Islet precursor cell (in vitro differentiated cells): ENCODE data around the gene AHSG.
A peak's percentile ranks its signal among the peaks of the same experiment; 100 is the strongest.

ENCODE experiments used
- DNase-seq: peaks from one replicate; pipeline ENCODE4 v3.0.0-alpha.2; 2018

The AHSG gene

GRCh38 chr3:186644683-186645082 lies 31.8 kb downstream of the AHSG start:
- no peak for DNase-seq

GRCh38 chr3:186646106-186646505 lies 33.2 kb downstream of the AHSG start:
- no peak for DNase-seq

DNA sequence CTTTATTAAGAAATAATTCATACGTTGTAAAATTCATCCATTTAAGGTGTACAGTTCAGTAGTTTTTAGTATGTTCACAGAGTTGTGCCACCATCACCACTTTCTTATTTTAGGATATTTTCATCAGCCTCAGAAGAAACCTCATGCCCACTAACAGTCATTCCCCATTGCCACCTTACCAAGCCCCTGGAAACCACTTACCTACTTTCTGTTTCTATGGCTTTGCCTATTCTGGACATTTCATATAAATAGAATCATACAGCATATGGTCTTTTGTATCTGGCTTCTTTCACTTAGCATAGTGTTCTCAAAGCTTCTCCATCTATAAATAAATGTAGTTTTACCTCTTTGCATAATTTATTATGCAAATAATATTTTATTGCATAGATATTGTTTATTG lies 34.0 kb downstream of the AHSG start:
- DNase-seq, result no peak

- DNase-seq, result no peak
Measured at GRCh38 chr3:186648851-186649250, 36.0 kb downstream of the AHSG start.

DNA sequence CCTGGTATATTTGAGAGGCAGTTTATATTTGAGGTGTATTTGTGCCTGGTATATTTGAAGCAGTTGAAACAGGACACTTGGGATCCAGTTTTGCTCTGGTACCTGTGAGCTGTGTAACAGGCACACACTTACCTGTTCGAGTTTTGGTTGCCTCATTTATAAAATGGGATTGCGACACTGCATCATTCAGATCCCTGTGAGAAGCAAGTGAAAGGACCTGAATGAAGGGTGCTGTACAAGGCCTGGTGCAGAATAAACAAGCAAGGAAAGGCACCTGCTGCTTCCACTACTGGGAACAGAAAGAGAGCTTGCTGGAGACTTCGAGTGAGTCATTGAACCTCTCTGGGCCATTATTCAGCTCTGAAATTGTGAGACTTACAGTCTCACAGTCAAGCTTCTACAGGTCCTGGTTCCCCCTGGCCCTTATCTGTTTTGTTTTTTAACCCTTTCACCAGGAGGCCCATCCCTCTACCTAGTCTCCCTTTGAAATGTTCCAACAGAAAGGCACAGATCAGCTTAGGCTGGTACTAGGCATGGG lies 38.9 kb downstream of the AHSG start:
- no peak for DNase-seq

DNA sequence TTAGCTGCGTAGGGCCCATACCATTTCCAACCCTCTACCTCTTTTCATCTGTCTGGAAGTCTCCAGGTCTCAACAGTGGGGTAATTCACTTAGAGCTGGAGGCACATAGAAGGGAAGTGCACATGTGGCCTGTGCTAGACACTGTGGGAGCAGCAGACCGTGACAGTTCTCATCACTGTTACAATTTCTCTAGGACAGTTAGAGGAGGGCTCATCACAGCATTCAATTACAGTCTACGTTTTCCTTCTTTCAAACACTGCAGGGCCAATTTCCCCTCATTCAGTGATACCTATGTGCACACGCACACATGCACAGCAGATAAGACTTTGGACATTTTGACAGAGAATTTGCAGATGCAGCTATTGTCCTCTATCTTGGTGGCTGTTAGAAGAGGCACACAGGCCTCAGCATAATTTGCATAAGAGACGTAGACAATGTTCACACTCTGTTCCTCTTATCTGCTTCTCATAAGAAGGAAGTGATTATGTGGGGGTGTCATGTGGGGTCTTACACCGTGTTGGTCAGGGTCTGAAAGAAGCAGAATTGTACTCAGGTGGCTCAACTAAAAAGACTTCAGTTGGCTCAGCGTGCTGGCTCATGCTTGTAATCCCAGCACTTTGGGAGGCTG lies 40.3 kb downstream of the AHSG start:
- DNase-seq, result no peak

DNA sequence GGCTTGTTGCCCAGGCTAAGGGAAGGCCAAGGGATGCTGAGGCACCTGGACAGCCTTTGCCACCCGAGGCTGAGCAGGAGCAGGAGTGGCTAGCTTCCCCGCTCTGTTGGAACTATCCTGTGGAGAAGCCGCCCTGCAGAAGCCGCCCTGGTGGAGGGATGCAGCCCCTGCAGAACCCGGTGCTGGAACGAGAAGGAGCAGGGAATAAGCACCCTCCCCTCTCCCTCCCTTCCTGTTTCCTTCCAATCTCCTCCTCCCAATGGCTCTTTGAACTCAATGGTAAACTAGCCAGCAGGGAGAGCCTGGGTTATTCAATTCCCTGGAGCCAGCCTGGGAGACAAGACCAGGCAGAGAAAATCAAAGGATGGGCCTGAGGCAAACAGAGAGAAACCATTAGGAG lies 41.1 kb downstream of the AHSG start:
- peak; percentile 84 for DNase-seq

GRCh38 chr3:186663361-186664118 lies 50.7 kb downstream of the AHSG start:
- no peak for DNase-seq

GRCh38 chr3:186664119-186664495 lies 51.2 kb downstream of the AHSG start:
- DNase-seq, result no peak

DNA sequence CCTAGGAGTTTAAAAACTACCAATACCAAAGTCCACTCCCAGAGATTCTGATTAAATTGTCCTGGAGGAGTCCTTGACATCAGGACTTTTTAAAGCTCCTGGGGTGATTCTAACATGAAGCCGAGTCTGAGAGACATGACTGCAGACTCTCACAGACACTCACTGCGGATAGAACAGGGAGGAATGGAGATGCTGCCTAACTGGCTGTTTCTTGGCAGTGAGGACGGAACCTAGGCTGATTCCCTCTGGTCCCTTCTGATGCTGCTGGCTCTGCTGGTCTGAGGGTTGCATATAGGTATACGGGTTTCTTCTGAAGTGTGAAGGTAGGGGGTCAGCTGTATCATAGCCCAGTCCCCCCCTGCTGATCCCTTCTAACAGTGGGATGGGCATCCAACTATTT lies 51.6 kb downstream of the AHSG start:
- DNase-seq, result no peak

GRCh38 chr3:186665625-186666188 lies 52.8 kb downstream of the AHSG start, which contains the start of gene HRG:
Gene HRG (plus strand): TSS chr3:186666014. CDS start chr3:186666032, 18 bp downstream.
- no peak for DNase-seq

DNA sequence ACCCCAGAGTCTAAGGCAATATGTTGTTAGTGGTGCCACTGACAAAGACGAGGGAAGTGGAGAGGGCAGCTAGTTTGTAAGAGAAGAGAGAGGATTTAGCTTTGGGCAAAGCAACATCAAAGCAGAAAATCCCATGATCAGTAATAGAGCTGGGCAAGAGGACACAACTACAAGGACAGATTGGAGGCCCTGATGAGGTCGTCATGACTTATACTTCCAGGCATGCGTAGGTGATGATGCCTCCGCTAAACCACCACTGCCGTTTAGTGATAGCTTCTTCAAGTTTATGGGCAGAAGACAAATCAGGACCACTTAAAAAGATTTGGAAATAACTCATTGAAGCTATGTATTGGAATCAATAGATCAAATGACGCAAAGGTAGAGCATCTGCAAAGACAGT lies 55.6 kb downstream of the AHSG start:
- no peak for DNase-seq

- no peak for DNase-seq
Measured at GRCh38 chr3:186669378-186670084, 56.7 kb downstream of the AHSG start.

GRCh38 chr3:186670155-186670554 lies 57.3 kb downstream of the AHSG start:
- DNase-seq, result no peak
